Kidney epithelial cell (primary cell): ENCODE results near the gene PTPRD. TPM values are rescaled to one million over a fixed set of nuclear protein-coding genes. Genes with fewer than 3 reads are reported as not detected.

Experiments used
- DNase-seq: peaks from one replicate; pipeline ENCODE4 v3.0.0-alpha.2; 2010; ENCODE audit warnings: low read depth
- H3K27me3 ChIP-seq: 2 replicates; pipeline ENCODE4 v1.6.0; 2011; ENCODE audit warnings: low read length; ENCODE audit not compliant: control insufficient read depth, insufficient read depth
- H3K36me3 ChIP-seq: 2 replicates; pipeline ENCODE4 v1.5.1; 2011; ENCODE audit warnings: low read length; ENCODE audit not compliant: control insufficient read depth, insufficient read depth
- H3K4me3 ChIP-seq: 2 replicates; pipeline ENCODE4 v1.5.1; 2011; ENCODE audit warnings: low read depth, mild to moderate bottlenecking, control low read depth, low read length
- CTCF ChIP-seq: IDR thresholded peaks from 2 replicates; pipeline ENCODE4 v1.5.1; 2011; ENCODE audit warnings: mild to moderate bottlenecking, moderate library complexity, low read length, control low read depth, inconsistent platforms; ENCODE audit not compliant: insufficient read depth, poor library complexity, severe bottlenecking
- total RNA-seq: library from RNA; depleted of rRNA; stranded (reverse); fragments of >200 nt; gene quantifications from 2 replicates; pipeline ENCODE4 v1.2.3, GENCODE V29; 2015

PTPRD gene
- total RNA-seq, 1 donor from 2014 or later, result 18.8 TPM

GRCh38 chr9:8514760-8515159 is 2098.0 kb downstream of the PTPRD start:
- Histone ChIP-seq H3K36me3 (no peaks in the 10 kb centered on the region), H3K27me3 (no peaks in the 10 kb centered on the region), H3K4me3 (no peak overlapping the region)
- no peak for DNase-seq
- no peak for TF ChIP-seq CTCF

- DNase-seq, result no peak
- no peaks in the 10 kb centered on the region for H3K36me3 ChIP-seq
- no peak overlapping the region for H3K4me3 ChIP-seq
- no peak for TF ChIP-seq CTCF
- H3K27me3 ChIP-seq, result no peaks in the 10 kb centered on the region
Observed at GRCh38 chr9:8508671-8509290, 2104.0 kb downstream of the PTPRD start.

- no peak for TF ChIP-seq CTCF
- Histone ChIP-seq H3K27me3 (no peaks in the 10 kb centered on the region), H3K4me3 (no peak overlapping the region), H3K36me3 (no peaks in the 10 kb centered on the region)
- no peak for DNase-seq
Observed at GRCh38 chr9:8494571-8494970, 2118.2 kb downstream of the PTPRD start.

- DNase-seq, result no peak
- no peak for TF ChIP-seq CTCF
- no peaks in the 10 kb centered on the region for H3K36me3 ChIP-seq
- H3K27me3 ChIP-seq, result no peaks in the 10 kb centered on the region
- no peak overlapping the region for H3K4me3 ChIP-seq
Observed at GRCh38 chr9:8492679-8493078, 2120.1 kb downstream of the PTPRD start.

- no peak for DNase-seq
- Histone ChIP-seq H3K27me3 (no peaks in the 10 kb centered on the region), H3K4me3 (no peak overlapping the region), H3K36me3 (no peaks in the 10 kb centered on the region)
- TF ChIP-seq CTCF, result no peak
Observed at GRCh38 chr9:8492024-8492423, 2120.8 kb downstream of the PTPRD start.

- no peaks in the 10 kb centered on the region for H3K27me3 ChIP-seq
- no peak for TF ChIP-seq CTCF
- DNase-seq, result no peak
- no peaks in the 10 kb centered on the region for H3K36me3 ChIP-seq
- no peak overlapping the region for H3K4me3 ChIP-seq
Observed at GRCh38 chr9:8491563-8491962, 2121.2 kb downstream of the PTPRD start.
